ENCODE measurements around the gene PYDC1. TPM values are rescaled to one million over a fixed set of nuclear protein-coding genes. Genes with fewer than 3 reads are reported as not detected.

PYDC1 gene
- total RNA-seq, 3 donors from 2014 or later, result not detected

DNA sequence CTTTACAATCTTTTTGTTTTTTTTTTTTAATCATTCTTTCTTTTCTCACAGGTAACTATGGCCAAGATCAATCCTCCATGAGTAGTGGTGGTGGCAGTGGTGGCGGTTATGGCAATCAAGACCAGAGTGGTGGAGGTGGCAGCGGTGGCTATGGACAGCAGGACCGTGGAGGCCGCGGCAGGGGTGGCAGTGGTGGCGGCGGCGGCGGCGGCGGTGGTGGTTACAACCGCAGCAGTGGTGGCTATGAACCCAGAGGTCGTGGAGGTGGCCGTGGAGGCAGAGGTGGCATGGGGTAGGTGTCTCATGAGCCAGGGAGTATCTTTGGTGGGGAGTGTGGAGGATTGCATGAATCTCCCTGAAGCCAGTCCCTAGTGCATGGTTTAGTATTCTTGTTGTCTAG is 32.0 kb downstream of the PYDC1 start:
- H3K9me3 ChIP-seq, result no peaks in the 10 kb centered on the region
- TF ChIP-seq, protein P1, sequence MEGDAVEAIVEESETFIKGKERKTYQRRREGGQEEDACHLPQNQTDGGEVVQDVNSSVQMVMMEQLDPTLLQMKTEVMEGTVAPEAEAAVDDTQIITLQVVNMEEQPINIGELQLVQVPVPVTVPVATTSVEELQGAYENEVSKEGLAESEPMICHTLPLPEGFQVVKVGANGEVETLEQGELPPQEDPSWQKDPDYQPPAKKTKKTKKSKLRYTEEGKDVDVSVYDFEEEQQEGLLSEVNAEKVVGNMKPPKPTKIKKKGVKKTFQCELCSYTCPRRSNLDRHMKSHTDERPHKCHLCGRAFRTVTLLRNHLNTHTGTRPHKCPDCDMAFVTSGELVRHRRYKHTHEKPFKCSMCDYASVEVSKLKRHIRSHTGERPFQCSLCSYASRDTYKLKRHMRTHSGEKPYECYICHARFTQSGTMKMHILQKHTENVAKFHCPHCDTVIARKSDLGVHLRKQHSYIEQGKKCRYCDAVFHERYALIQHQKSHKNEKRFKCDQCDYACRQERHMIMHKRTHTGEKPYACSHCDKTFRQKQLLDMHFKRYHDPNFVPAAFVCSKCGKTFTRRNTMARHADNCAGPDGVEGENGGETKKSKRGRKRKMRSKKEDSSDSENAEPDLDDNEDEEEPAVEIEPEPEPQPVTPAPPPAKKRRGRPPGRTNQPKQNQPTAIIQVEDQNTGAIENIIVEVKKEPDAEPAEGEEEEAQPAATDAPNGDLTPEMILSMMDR (IDR thresholded peaks at IDR 0.05), result no peak
- TF ChIP-seq POLR2A (IDR thresholded peaks at IDR 0.05) (no peak), POLR2AphosphoS5 (IDR thresholded peaks at IDR 0.05) (no peak)
- H3K27ac ChIP-seq, result no peak overlapping the region
- peaks cover 0 to 16% of the 10 kb centered on the region in 2 donors for H3K4me1 ChIP-seq
- intact Hi-C loops (cut with DNase I; ENCODE audit: low total_unique reads), result no loop called here
- peaks cover 21% of the 10 kb centered on the region for H3K36me3 ChIP-seq
- no peaks in the 10 kb centered on the region for H3K27me3 ChIP-seq
- no peak for DNase-seq (ENCODE audit: low spot score in 2 of 2)
- H3K4me3 ChIP-seq, result no peak overlapping the region

GRCh38 chr16:31183432-31184428 is 33.2 kb downstream of the PYDC1 start:
- DNase-seq (ENCODE audit: low spot score in 2 of 2), result no peak
- no peaks in the 10 kb centered on the region for H3K9me3 ChIP-seq
- no peaks in the 10 kb centered on the region for H3K27me3 ChIP-seq
- TF ChIP-seq, protein P1 (IDR thresholded peaks at IDR 0.05), result no peak
- TF ChIP-seq POLR2A (IDR thresholded peaks at IDR 0.05) (no peak), POLR2AphosphoS5 (IDR thresholded peaks at IDR 0.05) (no peak)
- H3K4me1 ChIP-seq, result peaks cover 0 to 16% of the 10 kb centered on the region in 2 donors
- peaks cover 12% of the 10 kb centered on the region for H3K36me3 ChIP-seq
- H3K27ac ChIP-seq, result no peak overlapping the region
- intact Hi-C loops (cut with DNase I; ENCODE audit: low total_unique reads), result no loop called here
- peak overlapping the region in 1 of 3 donors; percentile 81 for H3K4me3 ChIP-seq

DNA sequence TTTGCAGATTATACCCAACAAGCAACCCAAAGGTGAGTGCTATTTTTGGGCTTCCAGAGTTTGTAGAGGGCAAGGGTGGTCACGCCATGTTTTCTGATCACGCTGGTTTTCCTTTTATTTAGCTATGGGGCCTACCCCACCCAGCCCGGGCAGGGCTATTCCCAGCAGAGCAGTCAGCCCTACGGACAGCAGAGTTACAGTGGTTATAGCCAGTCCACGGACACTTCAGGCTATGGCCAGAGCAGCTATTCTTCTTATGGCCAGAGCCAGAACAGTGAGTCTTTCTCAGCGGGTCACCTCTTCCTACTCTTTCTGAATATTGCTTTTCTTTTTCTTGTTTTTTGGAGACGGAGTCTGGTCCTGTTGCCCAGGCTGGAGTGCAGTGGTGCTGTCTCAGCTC is 34.5 kb downstream of the PYDC1 start:
- Histone ChIP-seq H3K27me3 (no peaks in the 10 kb centered on the region), H3K4me1 (peaks cover 0 to 16% of the 10 kb centered on the region in 2 donors), H3K9me3 (no peaks in the 10 kb centered on the region), H3K27ac (no peak overlapping the region), H3K4me3 (peak overlapping the region in 2 of 3 donors; percentile 81), H3K36me3 (peaks cover 12% of the 10 kb centered on the region)
- TF ChIP-seq POLR2AphosphoS5 (IDR thresholded peaks at IDR 0.05) (no peak), POLR2A (IDR thresholded peaks at IDR 0.05) (no peak)
- TF ChIP-seq, protein P1 (IDR thresholded peaks at IDR 0.05), result no peak
- intact Hi-C loops (cut with DNase I; ENCODE audit: low total_unique reads), result no loop called here
- DNase-seq (ENCODE audit: low spot score in 2 of 2), result no peak

DNA sequence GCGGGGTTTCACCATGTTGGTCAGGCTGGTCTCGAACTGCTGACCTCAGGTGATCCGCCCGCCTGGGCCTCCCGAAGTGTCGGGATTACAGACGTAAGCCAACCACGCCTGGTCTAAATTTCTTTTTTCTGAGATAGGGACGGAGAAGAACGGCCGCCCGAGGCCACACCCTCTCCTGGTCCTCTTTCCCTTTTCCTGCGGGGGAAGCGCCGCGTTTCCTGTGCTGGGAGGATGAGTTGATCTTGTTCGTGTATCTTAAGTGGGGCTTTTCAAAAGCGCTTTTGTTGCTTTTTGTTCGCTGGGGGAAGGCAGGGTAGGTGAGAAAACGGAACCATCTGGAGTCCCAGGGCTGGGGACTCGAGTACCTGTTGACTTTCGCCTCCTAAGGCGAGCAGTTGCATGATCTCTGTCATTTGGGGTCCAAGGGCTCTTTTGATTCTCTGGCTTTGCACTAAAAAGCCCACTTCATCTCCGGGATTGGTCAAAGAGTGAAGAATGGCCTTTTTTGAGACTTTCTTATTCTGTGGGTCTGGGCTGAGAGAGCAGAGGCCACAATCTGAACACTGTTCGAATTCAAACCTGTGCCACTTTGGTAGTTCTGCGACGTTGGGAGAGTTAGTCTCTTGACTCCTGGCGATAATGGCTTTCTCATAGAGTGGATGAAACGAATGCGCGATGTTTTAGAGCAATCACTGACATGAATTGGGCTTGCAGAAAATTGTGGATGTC is 35.7 kb downstream of the PYDC1 start:
- no peak for TF ChIP-seq POLR2A (IDR thresholded peaks at IDR 0.05)
- Histone ChIP-seq H3K27me3 (no peaks in the 10 kb centered on the region), H3K4me1 (peaks cover 0 to 16% of the 10 kb centered on the region in 2 donors), H3K4me3 (peak overlapping the region; percentile 80 to 81 (median 81)), H3K9me3 (no peaks in the 10 kb centered on the region), H3K27ac (peak overlapping the region; percentile 96), H3K36me3 (peaks cover 6% of the 10 kb centered on the region)
- peak in 1 of 2 donors; percentile 22 for DNase-seq (ENCODE audit: low spot score in 2 of 2)
- intact Hi-C loops (cut with DNase I; ENCODE audit: low total_unique reads), result no loop called here

DNA sequence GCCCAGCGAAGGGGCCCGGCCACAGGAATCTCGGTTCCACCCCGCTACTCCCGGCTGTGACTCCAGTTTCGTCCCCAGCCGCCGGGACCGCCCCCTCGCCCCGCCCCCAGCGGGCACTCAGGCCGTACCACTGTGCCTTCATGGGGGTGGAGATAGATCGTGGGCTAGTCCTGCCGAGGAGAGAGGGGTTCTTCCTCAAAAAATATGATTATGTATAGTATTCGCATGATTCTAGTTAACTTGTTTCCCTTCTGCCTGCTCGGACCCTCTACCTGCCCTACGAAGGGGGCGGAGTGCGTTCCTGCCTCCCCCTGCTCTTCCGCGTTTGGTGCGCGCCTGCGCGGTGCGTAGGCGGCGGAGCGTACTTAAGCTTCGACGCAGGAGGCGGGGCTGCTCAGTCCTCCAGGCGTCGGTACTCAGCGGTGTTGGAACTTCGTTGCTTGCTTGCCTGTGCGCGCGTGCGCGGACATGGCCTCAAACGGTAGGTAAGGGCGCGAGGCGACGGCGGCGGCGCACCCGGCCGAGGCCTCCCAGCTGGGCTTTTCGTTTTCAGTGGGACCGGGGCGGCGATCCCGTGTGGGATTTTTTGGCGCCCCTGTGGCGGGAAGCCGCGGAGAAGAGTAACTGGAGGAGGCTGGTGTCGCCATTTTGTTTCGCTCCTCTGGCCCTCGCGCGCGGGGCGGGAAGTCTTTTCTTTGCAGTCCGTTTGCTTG is 37.0 kb downstream of the PYDC1 start, which contains the start of gene FUS:
Gene FUS, plus strand, starts transcription at position 393 of the 713 bp plus-strand sequence. Its CDS starts 76 bp downstream, at position 469.
- peak; percentile 88 to 96 for DNase-seq (ENCODE audit: low spot score in 2 of 2)
- Histone ChIP-seq H3K36me3 (no peaks in the 10 kb centered on the region), H3K4me1 (peaks cover 0 to 16% of the 10 kb centered on the region in 2 donors), H3K27me3 (no peaks in the 10 kb centered on the region), H3K9me3 (no peaks in the 10 kb centered on the region), H3K4me3 (peak within 1 kb of the TSS; percentile 80 to 81 (median 81)), H3K27ac (peak within 1 kb of the TSS; percentile 96)
- intact Hi-C loops (cut with DNase I; ENCODE audit: low total_unique reads), result no loop called here
- TF ChIP-seq POLR2A (IDR thresholded peaks at IDR 0.05), result peak; percentile 99
- TF ChIP-seq, protein P1 (IDR thresholded peaks at IDR 0.05), result peak in 2 of 3 donors; percentile 38 to 42
- peak; percentile 100 for TF ChIP-seq POLR2AphosphoS5 (IDR thresholded peaks at IDR 0.05)

Data from breast epithelium (tissue), 4 donors.